Astrocyte (in vitro differentiated cells and primary cell): ENCODE data around the gene CADPS.

Experiments used
- EZH2 ChIP-seq: IDR thresholded peaks from 2 replicates; pipeline ENCODE4 v1.6.1; 2012; ENCODE audit warnings: mild to moderate bottlenecking, low read length, inconsistent platforms; ENCODE audit not compliant: insufficient read depth
- TF ChIP-seq, protein P1 (sequence below): IDR thresholded peaks from 2 replicates; pipeline ENCODE4 v1.5.1; 2011; ENCODE audit warnings: low read depth, mild to moderate bottlenecking, inconsistent platforms, low read length, moderate library complexity; ENCODE audit not compliant: insufficient read depth

DNA sequence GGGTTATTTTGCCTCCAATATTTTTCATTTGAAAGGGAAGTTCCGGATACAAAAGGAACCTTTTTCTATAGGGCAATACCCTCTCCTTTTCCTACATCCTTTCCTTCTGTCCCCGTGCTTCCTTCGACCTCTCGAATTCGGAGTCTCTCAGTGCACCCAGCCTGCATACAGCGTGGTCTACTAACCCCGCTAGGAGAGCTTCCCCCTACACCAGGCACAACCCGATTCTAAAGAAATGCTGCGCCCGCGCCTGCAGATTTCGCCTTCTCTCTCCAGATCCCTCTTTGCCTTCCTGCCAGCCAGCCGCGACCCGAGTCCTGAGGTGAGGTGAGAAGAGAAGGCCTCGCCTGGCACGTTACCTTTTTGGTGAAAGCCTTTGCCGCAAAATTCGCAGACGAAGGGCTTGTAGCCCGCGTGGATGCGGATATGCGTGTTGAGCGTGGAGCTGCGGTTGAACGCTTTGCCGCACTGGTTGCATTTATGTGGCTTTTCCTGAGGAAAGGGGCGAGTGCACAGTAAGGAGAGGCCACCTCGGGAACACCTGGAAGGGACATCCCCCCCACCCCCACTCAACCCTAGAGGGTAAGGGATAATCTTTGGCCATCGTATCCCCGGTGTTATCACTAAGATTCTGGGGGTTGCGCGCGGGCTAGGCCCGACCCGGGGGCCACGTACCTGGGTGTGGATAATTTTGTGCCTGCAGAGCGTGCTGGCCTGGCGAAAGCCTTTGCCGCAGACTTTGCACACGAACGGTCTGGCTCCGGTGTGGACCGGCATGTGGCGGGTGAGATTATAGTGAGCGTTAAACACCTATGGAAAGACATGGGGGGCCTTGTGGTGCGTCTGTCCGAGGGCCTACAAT, 504.1 kb downstream of the CADPS start:
- TF ChIP-seq, protein P1, sequence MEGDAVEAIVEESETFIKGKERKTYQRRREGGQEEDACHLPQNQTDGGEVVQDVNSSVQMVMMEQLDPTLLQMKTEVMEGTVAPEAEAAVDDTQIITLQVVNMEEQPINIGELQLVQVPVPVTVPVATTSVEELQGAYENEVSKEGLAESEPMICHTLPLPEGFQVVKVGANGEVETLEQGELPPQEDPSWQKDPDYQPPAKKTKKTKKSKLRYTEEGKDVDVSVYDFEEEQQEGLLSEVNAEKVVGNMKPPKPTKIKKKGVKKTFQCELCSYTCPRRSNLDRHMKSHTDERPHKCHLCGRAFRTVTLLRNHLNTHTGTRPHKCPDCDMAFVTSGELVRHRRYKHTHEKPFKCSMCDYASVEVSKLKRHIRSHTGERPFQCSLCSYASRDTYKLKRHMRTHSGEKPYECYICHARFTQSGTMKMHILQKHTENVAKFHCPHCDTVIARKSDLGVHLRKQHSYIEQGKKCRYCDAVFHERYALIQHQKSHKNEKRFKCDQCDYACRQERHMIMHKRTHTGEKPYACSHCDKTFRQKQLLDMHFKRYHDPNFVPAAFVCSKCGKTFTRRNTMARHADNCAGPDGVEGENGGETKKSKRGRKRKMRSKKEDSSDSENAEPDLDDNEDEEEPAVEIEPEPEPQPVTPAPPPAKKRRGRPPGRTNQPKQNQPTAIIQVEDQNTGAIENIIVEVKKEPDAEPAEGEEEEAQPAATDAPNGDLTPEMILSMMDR = no peak
- peak; percentile 48 for TF ChIP-seq EZH2
